RWPE2 (cell line): ENCODE data around the gene TRIM69.
"Not testable (repeated sequence)": the region's sequence is repeated elsewhere in the genome, so short reads cannot be mapped to it uniquely, and the experiment has no call there.

Experiments
- ATAC-seq: fragments of 200-7000 bp; cut with Tn5 transposase; 3 replicates; pipeline ENCODE4 v1.9.1; 2021; ENCODE audit warnings: low read depth
- DNase-seq: peaks from one replicate; pipeline ENCODE4 v3.0.0-alpha.2; 2020; ENCODE audit warnings: low spot score
- H3K27ac ChIP-seq: fragments of 450-650 bp; 2 replicates; pipeline ENCODE4 v1.5.1; 2017; ENCODE audit warnings: mild to moderate bottlenecking; ENCODE audit not compliant: poor library complexity, severe bottlenecking
- H3K27me3 ChIP-seq: fragments of 250-450 bp; sonication (Bioruptor Pico); 2 replicates; pipeline ENCODE4 v1.5.1; 2021; ENCODE audit warnings: mild to moderate bottlenecking, moderate library complexity; ENCODE audit not compliant: insufficient read depth, poor library complexity, severe bottlenecking
- H3K36me3 ChIP-seq: fragments of 250-450 bp; sonication (Bioruptor Pico); 2 replicates; pipeline ENCODE4 v1.5.1; 2020; ENCODE audit warnings: low read depth, mild to moderate bottlenecking, moderate library complexity
- H3K4me1 ChIP-seq: fragments of 250-450 bp; sonication (Bioruptor Pico); 2 replicates; pipeline ENCODE4 v1.5.1; 2021; ENCODE audit warnings: mild to moderate bottlenecking, moderate library complexity; ENCODE audit not compliant: insufficient read depth, poor library complexity, severe bottlenecking
- H3K4me3 ChIP-seq: fragments of 250-450 bp; sonication (Bioruptor Pico); 2 replicates; pipeline ENCODE4 v1.5.1; 2021; ENCODE audit warnings: mild to moderate bottlenecking, moderate library complexity; ENCODE audit not compliant: severe bottlenecking
- H3K9me3 ChIP-seq: fragments of 250-450 bp; sonication (Bioruptor Pico); 2 replicates; pipeline ENCODE4 v1.5.1; 2021; ENCODE audit warnings: mild to moderate bottlenecking, moderate library complexity; ENCODE audit not compliant: severe bottlenecking
- CTCF ChIP-seq: fragments of 450-650 bp; IDR thresholded peaks from one replicate; pipeline ENCODE4 v1.5.1; 2017; ENCODE audit warnings: mild to moderate bottlenecking, moderate library complexity; ENCODE audit not compliant: poor library complexity, severe bottlenecking

The TRIM69 gene

GRCh38 chr15:44729408-44730127 lies 6.8 kb upstream of the TRIM69 start:
- Histone ChIP-seq H3K27ac (peak overlapping the region; percentile 80), H3K4me1 (peaks cover 32% of the 10 kb centered on the region), H3K9me3 (no peaks in the 10 kb centered on the region), H3K36me3 (no peaks in the 10 kb centered on the region), H3K27me3 (no peaks in the 10 kb centered on the region), H3K4me3 (peak overlapping the region; percentile 59)
- ATAC-seq (no peak; the same call in 2 of the 3 replicates), DNase-seq (no peak)
- TF ChIP-seq CTCF: no peak

- TF ChIP-seq CTCF: no peak
- H3K4me3 ChIP-seq: no peak overlapping the region
- no peak overlapping the region for H3K27ac ChIP-seq
- no peak for ATAC-seq
- peaks cover 11% of the 10 kb centered on the region for H3K4me1 ChIP-seq
- no peak for DNase-seq
- no peaks in the 10 kb centered on the region for H3K9me3 ChIP-seq
- H3K27me3 ChIP-seq: peaks cover 3% of the 10 kb centered on the region
- H3K36me3 ChIP-seq: no peaks in the 10 kb centered on the region
Observed at GRCh38 chr15:44734839-44735481, 1.4 kb upstream of the TRIM69 start.

- H3K4me3 ChIP-seq: no peak overlapping the region
- no peaks in the 10 kb centered on the region for H3K9me3 ChIP-seq
- H3K36me3 ChIP-seq: no peaks in the 10 kb centered on the region
- peaks cover 3% of the 10 kb centered on the region for H3K27me3 ChIP-seq
- ATAC-seq: no peak
- peaks cover 7% of the 10 kb centered on the region for H3K4me1 ChIP-seq
- H3K27ac ChIP-seq: no peak overlapping the region
- no peak for DNase-seq
- no peak for TF ChIP-seq CTCF
Observed at GRCh38 chr15:44735482-44736180, 697 bp upstream of the TRIM69 start.

- no peaks in the 10 kb centered on the region for H3K9me3 ChIP-seq
- H3K36me3 ChIP-seq: no peaks in the 10 kb centered on the region
- no peak overlapping the region for H3K4me3 ChIP-seq
- DNase-seq: no peak
- 0 out of 3 replicates have a peak, but pooled peaks have one; percentile 31 for ATAC-seq
- H3K27me3 ChIP-seq: peaks cover 3% of the 10 kb centered on the region
- peak; percentile 99 for TF ChIP-seq CTCF
- peaks cover 7% of the 10 kb centered on the region for H3K4me1 ChIP-seq
- no peak overlapping the region for H3K27ac ChIP-seq
Observed at GRCh38 chr15:44738340-44738984, 2.1 kb downstream of the TRIM69 start.

GRCh38 chr15:44739222-44739847 lies 3.0 kb downstream of the TRIM69 start:
- not testable (repeated sequence) for H3K4me1 ChIP-seq

GRCh38 chr15:44743454-44743853 lies 7.1 kb downstream of the TRIM69 start:
- H3K4me3 ChIP-seq, H3K36me3 ChIP-seq, DNase-seq, ATAC-seq, H3K9me3 ChIP-seq, H3K27ac ChIP-seq, H3K27me3 ChIP-seq, H3K4me1 ChIP-seq: not testable (repeated sequence)

More at GRCh38 chr15:44739222-44739847, 3.0 kb downstream of the TRIM69 start:
- DNase-seq, H3K27me3 ChIP-seq, H3K4me3 ChIP-seq, ATAC-seq, H3K9me3 ChIP-seq, H3K27ac ChIP-seq, H3K36me3 ChIP-seq: not testable (repeated sequence)
